OCI-LY7 (cell line): Measurements from ENCODE around the gene BIVM. TPM values are rescaled to one million over a fixed set of nuclear protein-coding genes. Genes with fewer than 3 reads are reported as not detected.

Experiments used
- BruUV-seq: library from RNA; stranded (reverse); fragments of 400-500 nt; replicated peaks from 2 replicates; lab custom pipeline; 2021; lab: Mats Ljungman, UMichigan
- CTCF ChIA-PET: fragments of 300-600 bp; sonication (Branson Sonifier 250); formaldehyde crosslinking; loops from one replicate; lab custom pipeline; 2022; ENCODE audit warnings: antibody characterized with exemption; ENCODE audit not compliant: unreplicated experiment; lab: Charles Lee
- POLR2A ChIA-PET: fragments of 300-600 bp; sonication (Branson Sonifier 250); formaldehyde crosslinking; loops from one replicate; lab custom pipeline; 2022; ENCODE audit warnings: antibody characterized with exemption; lab: Charles Lee
- DNase-seq: peaks from one replicate; pipeline ENCODE4 v3.0.0-alpha.2; 2015; ENCODE audit warnings: low spot score
- H2AFZ ChIP-seq: fragments of 200-600 bp; sonication (generic), shearing (Covaris generic); 2 replicates; pipeline ENCODE4 v1.6.1; 2014; ENCODE audit warnings: mild to moderate bottlenecking, antibody characterized with exemption, low read length, moderate library complexity
- H3K27ac ChIP-seq: fragments of 200-600 bp; sonication (generic); 2 replicates; pipeline ENCODE4 v1.5.1; 2014; ENCODE audit warnings: mixed run types, low read depth, mild to moderate bottlenecking, moderate library complexity, low read length, inconsistent platforms; ENCODE audit not compliant: poor library complexity, severe bottlenecking
- H3K36me3 ChIP-seq: fragments of 200-600 bp; sonication (generic); 2 replicates; pipeline ENCODE4 v1.6.1; 2014; ENCODE audit warnings: mild to moderate bottlenecking, antibody characterized with exemption, low read length, moderate library complexity, mixed read lengths; ENCODE audit not compliant: insufficient read depth
- H3K4me1 ChIP-seq: fragments of 200-600 bp; sonication (generic); 2 replicates; pipeline ENCODE4 v1.5.1; 2014; ENCODE audit warnings: mild to moderate bottlenecking, low read length; ENCODE audit not compliant: insufficient read depth, poor library complexity, severe bottlenecking
- H3K4me2 ChIP-seq: fragments of 200-600 bp; sonication (generic); 2 replicates; pipeline ENCODE4 v1.6.1; 2014; ENCODE audit warnings: mild to moderate bottlenecking, low read length
- H3K4me3 ChIP-seq: fragments of 200-600 bp; sonication (generic); 2 replicates; pipeline ENCODE4 v1.5.1; 2014; ENCODE audit warnings: mild to moderate bottlenecking, low read depth, low read length; ENCODE audit not compliant: poor library complexity, severe bottlenecking
- H3K79me2 ChIP-seq: fragments of 200-600 bp; sonication (generic); 2 replicates; pipeline ENCODE4 v1.6.1; 2016; ENCODE audit warnings: low read depth, mild to moderate bottlenecking, low read length, moderate library complexity, mixed read lengths; ENCODE audit not compliant: insufficient read depth
- H3K9me2 ChIP-seq: fragments of 200-600 bp; sonication (generic); 2 replicates; pipeline ENCODE4 v1.6.1; 2016; ENCODE audit warnings: mild to moderate bottlenecking, low read length, mixed read lengths; ENCODE audit not compliant: insufficient read depth
- H3K9me3 ChIP-seq: fragments of 200-600 bp; sonication (generic); 2 replicates; pipeline ENCODE4 v1.6.1; 2014; ENCODE audit warnings: mild to moderate bottlenecking, mixed run types, low read length, mixed read lengths
- H4K20me1 ChIP-seq: fragments of 200-600 bp; sonication (generic); 2 replicates; pipeline ENCODE4 v1.6.1; 2014; ENCODE audit warnings: mild to moderate bottlenecking, antibody characterized with exemption, low read length, moderate library complexity, mixed read lengths; ENCODE audit not compliant: insufficient read depth
- EZH2phosphoT487 ChIP-seq: fragments of 200-600 bp; sonication (generic); IDR thresholded peaks from 2 replicates; pipeline ENCODE4 v1.6.1; 2018; ENCODE audit warnings: low read depth, borderline replicate concordance, mild to moderate bottlenecking, mixed run types, antibody characterized with exemption, low read length, moderate library complexity, mixed read lengths
- intact Hi-C: fragments of 100-400 bp; cut with micrococcal nuclease; formaldehyde crosslinking; loops from one replicate; pipeline ENCODE4 v1.10.0; 2022; ENCODE audit not compliant: unreplicated experiment
- total RNA-seq, 2 experiments: library from RNA; depleted of rRNA in 1 of 2; stranded (reverse); fragments of >200 nt in 1 of 2; shearing (Covaris generic) in 1 of 2; gene quantifications; 2 replicates each; pipeline ENCODE4 v1.2.3, GENCODE V29; 2014 to 2022
- TF ChIP-seq, protein P1 (sequence below): fragments of 200-600 bp; sonication (generic); conservative IDR thresholded peaks from 2 replicates; pipeline ENCODE4 v1.5.1; 2014; ENCODE audit warnings: mild to moderate bottlenecking, antibody characterized with exemption, low read length, moderate library complexity, mixed read lengths

The BIVM gene
- total RNA-seq, 2 experiments from 2014 or later: not detected

GRCh38 chr13:102872131-102872530, 73.2 kb downstream of the BIVM start:
- no peak overlapping the region for H2AFZ ChIP-seq
- no peak for DNase-seq
- H3K9me2 ChIP-seq: no peaks in the 10 kb centered on the region
- intact Hi-C loops: no loop called here
- no peaks in the 10 kb centered on the region for H3K9me3 ChIP-seq
- no peaks in the 10 kb centered on the region for H3K79me2 ChIP-seq
- H3K4me3 ChIP-seq: no peak overlapping the region
- TF ChIP-seq, protein P1, sequence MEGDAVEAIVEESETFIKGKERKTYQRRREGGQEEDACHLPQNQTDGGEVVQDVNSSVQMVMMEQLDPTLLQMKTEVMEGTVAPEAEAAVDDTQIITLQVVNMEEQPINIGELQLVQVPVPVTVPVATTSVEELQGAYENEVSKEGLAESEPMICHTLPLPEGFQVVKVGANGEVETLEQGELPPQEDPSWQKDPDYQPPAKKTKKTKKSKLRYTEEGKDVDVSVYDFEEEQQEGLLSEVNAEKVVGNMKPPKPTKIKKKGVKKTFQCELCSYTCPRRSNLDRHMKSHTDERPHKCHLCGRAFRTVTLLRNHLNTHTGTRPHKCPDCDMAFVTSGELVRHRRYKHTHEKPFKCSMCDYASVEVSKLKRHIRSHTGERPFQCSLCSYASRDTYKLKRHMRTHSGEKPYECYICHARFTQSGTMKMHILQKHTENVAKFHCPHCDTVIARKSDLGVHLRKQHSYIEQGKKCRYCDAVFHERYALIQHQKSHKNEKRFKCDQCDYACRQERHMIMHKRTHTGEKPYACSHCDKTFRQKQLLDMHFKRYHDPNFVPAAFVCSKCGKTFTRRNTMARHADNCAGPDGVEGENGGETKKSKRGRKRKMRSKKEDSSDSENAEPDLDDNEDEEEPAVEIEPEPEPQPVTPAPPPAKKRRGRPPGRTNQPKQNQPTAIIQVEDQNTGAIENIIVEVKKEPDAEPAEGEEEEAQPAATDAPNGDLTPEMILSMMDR: no peak
- TF ChIP-seq EZH2phosphoT487: no peak
- no peak overlapping the region for H3K4me2 ChIP-seq
- no peaks in the 10 kb centered on the region for H3K4me1 ChIP-seq
- ChIA-PET POLR2A (no interaction called here), CTCF (no interaction called here)
- no TSS peak for BruUV-seq
- peaks cover 60% of the 10 kb centered on the region for H3K36me3 ChIP-seq
- no peaks in the 10 kb centered on the region for H4K20me1 ChIP-seq
- H3K27ac ChIP-seq: no peak overlapping the region

DNA sequence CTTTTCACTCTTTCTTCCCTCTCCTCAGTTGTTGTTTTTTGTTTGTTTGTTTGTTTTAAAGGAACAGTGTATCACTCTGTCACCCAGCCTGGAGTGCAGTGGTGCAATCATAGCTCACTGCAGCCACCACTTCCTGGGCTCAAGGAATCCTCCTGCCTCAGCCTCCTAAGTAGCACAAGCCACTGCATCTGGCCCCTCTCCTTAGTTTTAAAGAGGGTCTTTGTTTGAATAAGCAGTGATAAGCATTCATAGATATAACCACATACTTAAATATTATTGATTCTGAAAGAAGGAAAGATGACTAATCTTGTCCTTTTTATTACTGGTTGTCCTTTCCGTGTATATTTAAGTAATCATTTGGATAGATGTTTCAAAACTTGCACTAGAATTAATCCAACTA, 73.6 kb downstream of the BIVM start:
- H3K9me2 ChIP-seq: no peaks in the 10 kb centered on the region
- no peak overlapping the region for H3K4me2 ChIP-seq
- peaks cover 59% of the 10 kb centered on the region for H3K36me3 ChIP-seq
- no TSS peak for BruUV-seq
- ChIA-PET POLR2A (interaction anchor here (0.6 kb wide), 1 partner anchor 905 kb away, joined by 4 read pairs; no protein-coding TSS in a partner anchor), CTCF (no interaction called here)
- no peaks in the 10 kb centered on the region for H4K20me1 ChIP-seq
- no peaks in the 10 kb centered on the region for H3K4me1 ChIP-seq
- no peak overlapping the region for H2AFZ ChIP-seq
- intact Hi-C loops: no loop called here
- DNase-seq: no peak
- H3K79me2 ChIP-seq: no peaks in the 10 kb centered on the region
- TF ChIP-seq, protein P1: no peak
- TF ChIP-seq EZH2phosphoT487: no peak
- H3K4me3 ChIP-seq: no peak overlapping the region
- H3K27ac ChIP-seq: no peak overlapping the region
- no peaks in the 10 kb centered on the region for H3K9me3 ChIP-seq

DNA sequence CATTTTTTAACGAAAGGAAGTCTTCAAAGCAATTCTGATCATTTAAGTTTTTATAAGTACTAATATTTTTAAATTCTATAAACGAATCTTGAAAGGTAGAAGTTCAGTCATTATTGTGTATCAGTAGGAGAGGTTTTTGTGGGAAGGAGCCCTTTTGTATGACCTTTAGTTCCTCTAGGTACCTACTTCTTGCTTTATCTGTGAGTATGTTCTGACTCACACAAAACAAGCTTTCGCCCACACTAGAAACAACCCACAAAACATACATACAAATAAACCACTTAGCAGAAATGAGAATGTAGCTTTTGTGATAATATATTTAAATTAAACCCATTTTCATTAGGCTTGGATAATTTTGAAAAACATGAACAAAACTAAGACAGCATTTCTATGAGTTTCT, 74.7 kb downstream of the BIVM start:
- BruUV-seq: no TSS peak
- TF ChIP-seq, protein P1: no peak
- TF ChIP-seq EZH2phosphoT487: no peak
- no peak overlapping the region for H3K4me3 ChIP-seq
- no peaks in the 10 kb centered on the region for H3K79me2 ChIP-seq
- ChIA-PET POLR2A (no interaction called here), CTCF (no interaction called here)
- H3K27ac ChIP-seq: no peak overlapping the region
- intact Hi-C loops: no loop called here
- H3K4me1 ChIP-seq: no peaks in the 10 kb centered on the region
- no peak overlapping the region for H3K4me2 ChIP-seq
- no peaks in the 10 kb centered on the region for H4K20me1 ChIP-seq
- no peak for DNase-seq
- H3K36me3 ChIP-seq: peaks cover 54% of the 10 kb centered on the region
- no peak overlapping the region for H2AFZ ChIP-seq
- H3K9me3 ChIP-seq: no peaks in the 10 kb centered on the region
- H3K9me2 ChIP-seq: no peaks in the 10 kb centered on the region
